Daoy (cell line): Measurements from ENCODE around the gene LCE3C. TPM values are rescaled to one million over a fixed set of nuclear protein-coding genes. Genes with fewer than 3 reads are reported as not detected.

Experiments used
- total RNA-seq: library from RNA; depleted of rRNA; stranded (reverse); fragments of >200 nt; shearing (Covaris generic); gene quantifications from 2 replicates; pipeline ENCODE4 v1.2.3, GENCODE V29; 2014; rRNA removed

LCE3C gene
- total RNA-seq, 1 experiment from 2014 or later, result not detected

Other genes with a start within 250 kb of the LCE3C start
- not detected in 2 replicates for gene FLG2, start 240.2 kb upstream of the LCE3C start, total RNA-seq
- not detected in 2 replicates for gene CRNN, start 186.0 kb upstream of the LCE3C start, total RNA-seq
- gene LCE5A, start 89.4 kb upstream of the LCE3C start, total RNA-seq, result not detected in 2 replicates
- gene CRCT1, start 85.8 kb upstream of the LCE3C start, total RNA-seq, result not detected in 2 replicates
- gene LCE3E, start 33.5 kb upstream of the LCE3C start, total RNA-seq, result not detected in 2 replicates
- gene LCE3D, start 19.7 kb upstream of the LCE3C start, total RNA-seq, result not detected in 2 replicates
- not detected in 2 replicates for gene LCE3B, start 13.6 kb downstream of the LCE3C start, total RNA-seq
- not detected in 2 replicates for gene LCE3A, start 22.9 kb downstream of the LCE3C start, total RNA-seq
- not detected in 2 replicates for gene LCE2D, start 63.1 kb downstream of the LCE3C start, total RNA-seq
- gene LCE2C, start 75.0 kb downstream of the LCE3C start, total RNA-seq, result not detected in 2 replicates
- not detected in 2 replicates for gene LCE2B, start 85.9 kb downstream of the LCE3C start, total RNA-seq
- not detected in 2 replicates for gene LCE2A, start 98.1 kb downstream of the LCE3C start, total RNA-seq
- gene LCE4A, start 107.9 kb downstream of the LCE3C start, total RNA-seq, result not detected in 2 replicates
- gene KPRP, start 157.8 kb downstream of the LCE3C start, total RNA-seq, result not detected in 2 replicates
- not detected in 2 replicates for gene LCE1F, start 174.9 kb downstream of the LCE3C start, total RNA-seq
- not detected in 2 replicates for gene LCE1E, start 186.0 kb downstream of the LCE3C start, total RNA-seq
- gene LCE1D, start 196.5 kb downstream of the LCE3C start, total RNA-seq, result not detected in 2 replicates
- not detected in 2 replicates for gene LCE1C, start 206.4 kb downstream of the LCE3C start, total RNA-seq
- gene LCE1B, start 211.7 kb downstream of the LCE3C start, total RNA-seq, result not detected in 2 replicates
- not detected in 2 replicates for gene LCE1A, start 227.2 kb downstream of the LCE3C start, total RNA-seq
- not detected in 2 replicates for gene LCE6A, start 242.6 kb downstream of the LCE3C start, total RNA-seq